Hepatocyte (in vitro differentiated cells): ENCODE measurements around the gene BCAS4.

ENCODE experiments used
- EZH2phosphoT487 ChIP-seq: fragments of 200-600 bp; sonication (generic); IDR thresholded peaks from one replicate; pipeline ENCODE4 v1.6.1; 2018; ENCODE audit warnings: antibody characterized with exemption, mild to moderate bottlenecking, low read depth, moderate library complexity; ENCODE audit not compliant: unreplicated experiment, severe bottlenecking
- TF ChIP-seq, protein P1 (sequence below): fragments of 200-600 bp; sonication (generic); IDR thresholded peaks from 2 replicates; pipeline ENCODE4 v1.5.1; 2016; ENCODE audit warnings: antibody characterized with exemption, mild to moderate bottlenecking; ENCODE audit not compliant: poor library complexity

DNA sequence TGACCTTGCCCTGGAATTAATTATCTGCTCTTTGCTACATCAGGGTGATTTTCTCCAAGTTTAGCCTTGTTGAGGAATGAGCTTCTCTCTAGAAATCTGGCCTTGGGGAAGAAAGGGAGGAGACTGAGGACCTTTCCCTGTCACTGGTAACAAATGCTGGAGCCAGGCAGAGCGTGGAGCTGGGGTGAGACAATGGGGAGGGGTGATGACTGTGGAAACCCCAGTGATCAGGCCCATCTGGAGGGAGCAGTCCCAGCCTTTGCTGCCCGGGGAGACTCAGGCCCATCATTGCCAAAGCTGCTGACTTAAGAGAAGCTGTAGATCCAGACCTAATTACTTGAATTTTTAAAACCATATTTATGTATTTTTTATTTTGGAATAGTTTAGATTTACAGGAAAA, 31.3 kb downstream of the BCAS4 start:
- TF ChIP-seq EZH2phosphoT487 = no peak
- TF ChIP-seq, protein P1, sequence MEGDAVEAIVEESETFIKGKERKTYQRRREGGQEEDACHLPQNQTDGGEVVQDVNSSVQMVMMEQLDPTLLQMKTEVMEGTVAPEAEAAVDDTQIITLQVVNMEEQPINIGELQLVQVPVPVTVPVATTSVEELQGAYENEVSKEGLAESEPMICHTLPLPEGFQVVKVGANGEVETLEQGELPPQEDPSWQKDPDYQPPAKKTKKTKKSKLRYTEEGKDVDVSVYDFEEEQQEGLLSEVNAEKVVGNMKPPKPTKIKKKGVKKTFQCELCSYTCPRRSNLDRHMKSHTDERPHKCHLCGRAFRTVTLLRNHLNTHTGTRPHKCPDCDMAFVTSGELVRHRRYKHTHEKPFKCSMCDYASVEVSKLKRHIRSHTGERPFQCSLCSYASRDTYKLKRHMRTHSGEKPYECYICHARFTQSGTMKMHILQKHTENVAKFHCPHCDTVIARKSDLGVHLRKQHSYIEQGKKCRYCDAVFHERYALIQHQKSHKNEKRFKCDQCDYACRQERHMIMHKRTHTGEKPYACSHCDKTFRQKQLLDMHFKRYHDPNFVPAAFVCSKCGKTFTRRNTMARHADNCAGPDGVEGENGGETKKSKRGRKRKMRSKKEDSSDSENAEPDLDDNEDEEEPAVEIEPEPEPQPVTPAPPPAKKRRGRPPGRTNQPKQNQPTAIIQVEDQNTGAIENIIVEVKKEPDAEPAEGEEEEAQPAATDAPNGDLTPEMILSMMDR = no peak
